Activated naive CD8-positive, alpha-beta T cell treated with anti-CD3 and anti-CD28 coated beads, Interleukin-2, amount 10 ng/mL, durations not matched to agents 7 days and 5 days (primary cell): ENCODE results near the gene MTA3. TPM values are rescaled to one million over a fixed set of nuclear protein-coding genes. Genes with fewer than 3 reads are reported as not detected.
"Not testable (repeated sequence)": the region's sequence is repeated elsewhere in the genome, so short reads cannot be mapped to it uniquely, and the experiment has no call there.

Experiments
- ATAC-seq: fragments of 150-1000 bp; cut with Tn5 transposase; one replicate; pipeline ENCODE4 v1.10.0; 2021; ENCODE audit warnings: low read depth, moderate library complexity
- POLR2A ChIA-PET: fragments of 350-600 bp; sonication (Branson Sonifier 250); formaldehyde crosslinking; loops from one replicate; lab custom pipeline; 2021; ENCODE audit warnings: antibody characterized with exemption; lab: Charles Lee
- DNase-seq: peaks from one replicate; pipeline ENCODE4 v3.0.0; 2021
- H3K27ac Mint-ChIP-seq: one replicate; pipeline ENCODE4 v1.8.0; 2022; ENCODE audit warnings: mild to moderate bottlenecking, mixed read lengths
- H3K27me3 Mint-ChIP-seq: one replicate; pipeline ENCODE4 v1.8.0; 2022; ENCODE audit warnings: mild to moderate bottlenecking, moderate library complexity, mixed read lengths
- H3K36me3 Mint-ChIP-seq: one replicate; pipeline ENCODE4 v1.8.0; 2021; ENCODE audit warnings: mild to moderate bottlenecking, mixed read lengths
- H3K4me1 Mint-ChIP-seq: one replicate; pipeline ENCODE4 v1.8.0; 2021; ENCODE audit warnings: mixed read lengths
- H3K4me3 Mint-ChIP-seq: one replicate; pipeline ENCODE4 v1.8.0; 2022; ENCODE audit warnings: mild to moderate bottlenecking, moderate library complexity, mixed read lengths
- H3K9me3 Mint-ChIP-seq: one replicate; pipeline ENCODE4 v1.8.0; 2021; ENCODE audit warnings: mixed read lengths
- total RNA-seq, 2 experiments: library from RNA; stranded (reverse); gene quantifications; one replicate each; pipeline ENCODE4 v1.2.3, GENCODE V29; 2021

MTA3 gene
- total RNA-seq, 2 experiments from 2014 or later = 35.6 to 36.2 TPM

- no peak for ATAC-seq
- peaks cover 7% of the 10 kb centered on the region for H3K4me1 Mint-ChIP-seq
- H3K9me3 Mint-ChIP-seq = no peaks in the 10 kb centered on the region
- H3K4me3 Mint-ChIP-seq = no peak overlapping the region
- H3K27me3 Mint-ChIP-seq = no peaks in the 10 kb centered on the region
- POLR2A ChIA-PET = no interaction called here
- DNase-seq = no peak
- peaks cover 2% of the 10 kb centered on the region for H3K36me3 Mint-ChIP-seq
- H3K27ac Mint-ChIP-seq = no peak overlapping the region
These were observed 33.9 kb downstream of the MTA3 start for GRCh38 chr2:42602218-42602875.

DNA sequence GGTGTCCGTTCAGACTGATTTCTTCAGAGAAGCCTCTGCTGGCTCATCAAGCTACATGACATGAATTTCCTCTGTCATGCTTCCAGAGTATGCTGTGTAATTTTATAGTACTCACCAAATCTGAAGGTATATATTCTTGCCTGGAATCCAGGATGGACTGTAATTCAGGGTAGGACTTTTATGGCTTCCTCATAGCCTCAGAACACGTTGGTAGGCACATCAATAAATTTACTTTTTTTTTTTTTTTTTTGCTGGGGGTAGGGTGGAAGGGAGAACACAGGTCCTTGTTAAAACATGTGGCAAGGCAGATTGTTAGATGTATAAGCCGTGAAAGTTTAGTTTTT, 34.4 kb downstream of the MTA3 start:
- DNase-seq (no peak), ATAC-seq (no peak)
- H3K27ac Mint-ChIP-seq = no peak overlapping the region
- H3K4me1 Mint-ChIP-seq = peaks cover 7% of the 10 kb centered on the region
- H3K27me3 Mint-ChIP-seq = no peaks in the 10 kb centered on the region
- POLR2A ChIA-PET = no interaction called here
- H3K4me3 Mint-ChIP-seq = no peak overlapping the region
- H3K9me3 Mint-ChIP-seq = no peaks in the 10 kb centered on the region
- peaks cover 2% of the 10 kb centered on the region for H3K36me3 Mint-ChIP-seq

- H3K27ac Mint-ChIP-seq, H3K36me3 Mint-ChIP-seq, DNase-seq, ATAC-seq, H3K27me3 Mint-ChIP-seq, H3K4me3 Mint-ChIP-seq, POLR2A ChIA-PET, H3K4me1 Mint-ChIP-seq, H3K9me3 Mint-ChIP-seq: not testable (repeated sequence)
These were observed 36.0 kb downstream of the MTA3 start for GRCh38 chr2:42604341-42604867.

DNA sequence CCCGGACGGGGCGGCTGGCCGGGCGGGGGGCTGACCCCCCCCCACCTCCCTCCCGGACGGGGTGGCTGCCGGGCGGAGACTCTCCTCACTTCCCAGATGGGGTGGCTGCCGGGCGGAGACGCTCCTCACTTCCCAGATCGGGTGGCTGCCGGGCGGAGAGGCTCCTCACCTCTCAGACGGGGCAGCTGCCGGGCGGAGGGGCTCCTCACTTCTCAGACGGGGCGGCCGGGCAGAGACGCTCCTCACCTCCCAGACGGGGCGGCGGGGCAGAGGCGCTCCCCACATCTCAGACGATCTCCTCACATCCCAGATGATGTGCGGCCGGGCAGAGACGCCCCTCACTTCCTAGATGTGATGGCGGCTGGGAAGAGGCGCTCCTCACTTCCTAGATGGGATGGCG, 37.7 kb downstream of the MTA3 start:
- DNase-seq, H3K27me3 Mint-ChIP-seq, H3K4me3 Mint-ChIP-seq, ATAC-seq, POLR2A ChIA-PET, H3K4me1 Mint-ChIP-seq, H3K9me3 Mint-ChIP-seq, H3K27ac Mint-ChIP-seq: not testable (repeated sequence)
- peaks cover 12% of the 10 kb centered on the region for H3K36me3 Mint-ChIP-seq

GRCh38 chr2:42607101-42607637, 38.7 kb downstream of the MTA3 start:
- Mint-ChIP-seq H3K9me3 (no peaks in the 10 kb centered on the region), H3K4me3 (no peak overlapping the region), H3K36me3 (peaks cover 13% of the 10 kb centered on the region), H3K27me3 (no peaks in the 10 kb centered on the region), H3K4me1 (peaks cover 5% of the 10 kb centered on the region), H3K27ac (no peak overlapping the region)
- POLR2A ChIA-PET = no interaction called here
- DNase-seq (no peak), ATAC-seq (no peak)

DNA sequence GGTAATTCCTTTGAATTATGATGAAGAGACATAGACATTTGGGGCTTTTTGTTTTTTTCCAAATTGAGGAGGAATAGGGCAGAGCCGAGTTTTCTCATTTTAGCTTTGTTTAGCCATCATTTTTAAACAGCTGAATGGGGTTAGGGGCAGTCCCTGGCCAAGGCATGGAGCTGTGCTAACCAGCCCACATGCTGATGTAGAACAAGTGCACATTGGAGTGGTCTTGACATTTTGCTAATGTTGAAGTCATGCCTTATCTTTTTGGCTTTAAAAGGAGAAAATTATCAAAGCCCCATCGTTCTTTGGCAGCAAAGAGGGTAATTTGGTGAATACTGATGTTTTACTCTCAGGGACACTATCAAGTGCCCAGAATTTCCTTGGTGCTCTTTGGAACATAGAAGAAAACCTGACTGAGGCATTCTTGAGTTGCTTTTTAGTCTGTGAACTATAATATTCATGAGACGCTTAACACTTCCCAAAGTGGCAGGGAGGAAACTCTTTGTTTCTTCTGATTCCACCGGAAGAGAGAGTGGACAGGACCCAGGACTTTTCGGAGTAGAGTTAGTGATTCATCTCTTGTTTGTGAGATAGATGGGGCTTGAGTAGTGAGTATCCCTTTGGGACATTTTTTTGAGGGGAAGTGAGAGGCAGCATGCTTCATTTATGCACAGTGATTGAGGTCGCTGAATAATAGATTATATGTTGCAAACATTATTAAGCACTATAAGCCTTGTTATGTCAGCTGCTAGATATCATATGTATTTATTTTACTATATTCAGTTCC, 45.0 kb downstream of the MTA3 start:
- peaks cover 19% of the 10 kb centered on the region for H3K36me3 Mint-ChIP-seq
- DNase-seq (no peak), ATAC-seq (no peak)
- H3K4me1 Mint-ChIP-seq = no peaks in the 10 kb centered on the region
- H3K27me3 Mint-ChIP-seq = no peaks in the 10 kb centered on the region
- H3K9me3 Mint-ChIP-seq = no peaks in the 10 kb centered on the region
- H3K27ac Mint-ChIP-seq = no peak overlapping the region
- POLR2A ChIA-PET = no interaction called here
- H3K4me3 Mint-ChIP-seq = no peak overlapping the region

GRCh38 chr2:42614838-42615237, 46.4 kb downstream of the MTA3 start:
- H3K27ac Mint-ChIP-seq = no peak overlapping the region
- H3K4me3 Mint-ChIP-seq = no peak overlapping the region
- no peaks in the 10 kb centered on the region for H3K27me3 Mint-ChIP-seq
- POLR2A ChIA-PET = no interaction called here
- ATAC-seq (no peak), DNase-seq (no peak)
- H3K9me3 Mint-ChIP-seq = no peaks in the 10 kb centered on the region
- H3K4me1 Mint-ChIP-seq = peaks cover 4% of the 10 kb centered on the region
- peaks cover 22% of the 10 kb centered on the region for H3K36me3 Mint-ChIP-seq

- Mint-ChIP-seq H3K4me3 (no peak overlapping the region), H3K9me3 (no peaks in the 10 kb centered on the region), H3K4me1 (peaks cover 4% of the 10 kb centered on the region), H3K36me3 (peaks cover 22% of the 10 kb centered on the region), H3K27ac (no peak overlapping the region), H3K27me3 (no peaks in the 10 kb centered on the region)
- POLR2A ChIA-PET = no interaction called here
- DNase-seq (no peak), ATAC-seq (no peak)
These were observed 49.7 kb downstream of the MTA3 start for GRCh38 chr2:42618116-42618515.

DNA sequence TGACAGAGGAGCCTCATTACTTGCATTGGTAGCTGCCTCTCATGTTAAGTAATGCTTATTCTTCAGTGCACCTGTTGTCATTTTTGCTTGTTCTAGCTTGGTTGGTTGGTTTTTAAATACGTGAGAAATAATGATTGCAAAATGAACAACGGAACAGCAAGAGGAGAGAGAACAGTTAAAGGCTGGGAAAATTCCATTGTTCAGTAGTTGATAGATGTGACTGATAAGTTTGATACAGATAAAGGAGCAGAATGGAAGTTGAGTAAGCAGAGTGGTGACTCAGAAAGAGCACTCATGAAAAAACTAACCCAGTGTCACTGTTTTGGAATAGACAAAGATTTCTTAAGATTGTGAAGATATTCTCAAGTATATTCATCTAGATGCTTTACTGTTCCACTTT, 50.5 kb downstream of the MTA3 start:
- POLR2A ChIA-PET = no interaction called here
- ATAC-seq (no peak), DNase-seq (no peak)
- no peak overlapping the region for H3K27ac Mint-ChIP-seq
- peaks cover 22% of the 10 kb centered on the region for H3K36me3 Mint-ChIP-seq
- H3K4me1 Mint-ChIP-seq = peaks cover 4% of the 10 kb centered on the region
- H3K4me3 Mint-ChIP-seq = no peak overlapping the region
- no peaks in the 10 kb centered on the region for H3K9me3 Mint-ChIP-seq
- H3K27me3 Mint-ChIP-seq = no peaks in the 10 kb centered on the region

DNA sequence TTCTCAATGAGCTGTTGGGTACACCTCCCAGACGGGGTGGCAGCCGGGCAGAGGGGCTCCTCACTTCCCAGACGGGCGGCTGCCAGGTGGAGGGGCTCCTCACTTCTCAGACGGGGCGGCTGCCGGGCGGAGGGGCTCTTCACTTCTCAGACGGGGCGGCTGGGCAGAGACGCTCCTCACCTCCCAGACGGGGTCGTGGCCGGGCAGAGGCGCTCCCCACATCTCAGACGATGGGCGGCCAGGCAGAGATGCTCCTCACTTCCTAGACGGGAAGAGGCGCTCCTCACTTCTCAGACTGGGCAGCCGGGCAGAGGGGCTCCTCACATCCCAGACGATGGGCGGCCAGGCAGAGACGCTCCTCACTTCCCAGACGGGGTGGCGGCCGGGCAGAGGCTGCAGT, 53.2 kb downstream of the MTA3 start:
- H3K27me3 Mint-ChIP-seq, DNase-seq, H3K27ac Mint-ChIP-seq, H3K4me1 Mint-ChIP-seq, POLR2A ChIA-PET, H3K4me3 Mint-ChIP-seq, ATAC-seq, H3K9me3 Mint-ChIP-seq: not testable (repeated sequence)
- H3K36me3 Mint-ChIP-seq = peaks cover 22% of the 10 kb centered on the region

DNA sequence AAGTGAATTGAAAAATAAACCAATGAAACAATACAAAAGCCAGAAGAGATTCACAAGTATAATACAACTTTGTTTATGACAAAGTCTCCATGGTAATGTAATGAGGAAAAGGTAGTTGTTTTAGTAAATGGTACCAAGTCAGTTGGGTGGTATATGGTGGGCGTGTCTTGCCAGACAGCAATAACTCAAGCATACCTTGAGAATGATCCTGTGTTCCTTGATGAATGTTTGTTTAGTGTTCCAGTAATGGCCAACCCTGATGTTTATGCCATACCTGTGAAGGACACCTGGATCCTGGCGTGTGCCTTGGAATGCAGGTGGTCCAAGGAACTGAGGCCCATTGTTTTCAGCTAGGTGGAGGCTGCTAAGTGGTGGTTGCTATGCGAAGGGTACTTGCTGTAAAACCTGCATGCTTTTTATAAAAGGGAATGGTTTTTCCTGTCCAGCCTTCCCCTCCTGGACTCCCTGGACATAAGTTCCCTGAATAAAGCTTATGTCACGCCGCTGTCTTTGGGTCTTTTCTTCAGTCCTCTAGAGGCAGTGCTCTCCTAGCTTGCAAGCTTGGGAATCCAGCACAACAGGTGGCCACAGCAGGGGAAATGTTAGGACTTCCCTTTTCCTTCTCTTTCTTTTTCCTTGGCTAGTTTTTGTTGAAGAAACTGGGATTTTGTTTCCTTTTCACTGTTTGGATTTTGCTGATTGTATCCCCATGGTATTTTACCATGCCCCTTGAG, 54.7 kb downstream of the MTA3 start:
- H3K4me3 Mint-ChIP-seq = no peak overlapping the region
- POLR2A ChIA-PET = no interaction called here
- H3K36me3 Mint-ChIP-seq = peaks cover 19% of the 10 kb centered on the region
- DNase-seq (no peak), ATAC-seq (no peak)
- no peaks in the 10 kb centered on the region for H3K27me3 Mint-ChIP-seq
- H3K27ac Mint-ChIP-seq = no peak overlapping the region
- no peaks in the 10 kb centered on the region for H3K9me3 Mint-ChIP-seq
- peaks cover 4% of the 10 kb centered on the region for H3K4me1 Mint-ChIP-seq

GRCh38 chr2:42624047-42624446, 55.6 kb downstream of the MTA3 start:
- ATAC-seq = no peak
- Mint-ChIP-seq H3K9me3 (no peaks in the 10 kb centered on the region), H3K4me1 (peaks cover 1% of the 10 kb centered on the region), H3K27me3 (no peaks in the 10 kb centered on the region), H3K4me3 (no peak overlapping the region), H3K36me3 (peaks cover 15% of the 10 kb centered on the region), H3K27ac (no peak overlapping the region)
- DNase-seq = no peak
- POLR2A ChIA-PET = no interaction called here

DNA sequence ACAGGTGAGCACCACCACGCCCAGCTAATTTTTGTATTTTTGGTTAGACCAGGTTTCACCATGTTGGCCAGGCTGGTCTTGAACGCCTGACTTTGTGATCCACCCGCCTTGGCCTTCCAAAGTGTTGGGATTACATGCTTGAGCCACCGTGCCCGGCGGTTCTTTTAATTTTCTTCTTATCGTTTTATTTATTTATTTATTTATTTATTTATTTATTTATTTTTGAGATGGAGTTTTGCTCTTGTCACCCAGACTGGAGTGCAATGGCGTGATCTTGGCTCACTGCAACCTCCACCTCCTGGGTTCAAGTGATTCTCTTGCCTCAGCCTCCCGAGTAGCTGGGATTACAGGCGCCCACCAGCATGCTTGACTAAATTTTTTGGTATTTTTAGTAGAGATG, 59.6 kb downstream of the MTA3 start:
- not testable (repeated sequence) for H3K36me3 Mint-ChIP-seq, H3K4me3 Mint-ChIP-seq, H3K27me3 Mint-ChIP-seq

More for the DNA sequence above, 59.6 kb downstream of the MTA3 start:
- DNase-seq, H3K9me3 Mint-ChIP-seq, H3K4me1 Mint-ChIP-seq, POLR2A ChIA-PET, ATAC-seq, H3K27ac Mint-ChIP-seq: not testable (repeated sequence)
